Endothelial cell of umbilical vein (primary cell): ENCODE results near the gene MAP4K3. TPM values are rescaled to one million over a fixed set of nuclear protein-coding genes. Genes with fewer than 3 reads are reported as not detected.

Experiments used
- BruUV-seq: library from RNA; stranded (reverse); fragments of 400-500 nt; replicated peaks from 2 replicates; lab custom pipeline; 2021; lab: Mats Ljungman, UMichigan
- CTCF ChIA-PET: fragments of 300-600, 350-600 bp; sonication (Branson Sonifier 250); formaldehyde crosslinking; loops from one replicate; lab custom pipeline; 2021; ENCODE audit warnings: antibody characterized with exemption, inconsistent platforms; lab: Charles Lee
- POLR2A ChIA-PET: fragments of 300-600, 350-600 bp; sonication (Branson Sonifier 250); formaldehyde crosslinking; loops from one replicate; lab custom pipeline; 2021; ENCODE audit warnings: antibody characterized with exemption, inconsistent platforms; lab: Charles Lee
- DNase-seq: peaks from one replicate; pipeline ENCODE4 v3.0.0-alpha.2; 2011; ENCODE audit warnings: low read depth, low spot score
- FAIRE-seq: peaks from 2 replicates; lab custom pipeline; 2011; peaks lifted over from hg19 to GRCh38; lab: Jason Lieb, UNC
- H2AFZ ChIP-seq: 2 replicates; pipeline ENCODE4 v1.6.0; 2012; ENCODE audit warnings: low read depth, low read length, control low read depth, inconsistent platforms
- H3K27ac ChIP-seq: 2 replicates; pipeline ENCODE4 v1.5.1; 2011; ENCODE audit warnings: low read depth, mild to moderate bottlenecking, control low read depth, low read length, moderate library complexity; ENCODE audit not compliant: insufficient read depth
- H3K27me3 ChIP-seq, 2 experiments: 2 replicates each; pipeline versions ENCODE4 v1.6.0 to v1.6.1; 2011; ENCODE audit warnings: low read length in 2 of 2, mixed read lengths in 1 of 2; ENCODE audit not compliant: control insufficient read depth in 2 of 2, insufficient read depth in 2 of 2
- H3K36me3 ChIP-seq, 2 experiments: 2 replicates in 1 of 2; 3 replicates in 1 of 2; pipeline ENCODE4 v1.5.1; 2011; ENCODE audit warnings: low read length in 2 of 2, mild to moderate bottlenecking in 1 of 2, moderate library complexity in 1 of 2; ENCODE audit not compliant: control insufficient read depth in 2 of 2, insufficient read depth in 2 of 2; ENCODE audit errors: extremely low read depth in 1 of 2
- H3K4me1 ChIP-seq: 3 replicates; pipeline ENCODE4 v1.5.1; 2011; ENCODE audit warnings: mild to moderate bottlenecking, low read length; ENCODE audit not compliant: control insufficient read depth, insufficient read depth; ENCODE audit errors: extremely low read depth
- H3K4me2 ChIP-seq: 2 replicates; pipeline ENCODE4 v1.6.1; 2011; ENCODE audit warnings: low read length, control low read depth, mixed read lengths; ENCODE audit not compliant: insufficient read depth
- H3K4me3 ChIP-seq, 3 experiments: fragments of 200-600 bp in 1 of 3; sonication (generic), shearing (Covaris generic) in 1 of 3; replicated peaks in 1 of 3; 2 replicates each; pipeline ENCODE4 v1.5.1; 2011 to 2016; ENCODE audit warnings: control low read depth in 3 of 3, low read length in 3 of 3, mild to moderate bottlenecking in 2 of 3, inconsistent platforms in 1 of 3, low read depth in 1 of 3, moderate library complexity in 1 of 3; ENCODE audit not compliant: insufficient read depth in 1 of 3
- H3K79me2 ChIP-seq: 2 replicates; pipeline ENCODE4 v1.6.0; 2012; ENCODE audit warnings: low read length, inconsistent platforms; ENCODE audit not compliant: control insufficient read depth, insufficient read depth
- H3K9ac ChIP-seq: replicated peaks from 2 replicates; pipeline ENCODE3; 2011; ENCODE audit warnings: low read length, control low read depth; ENCODE audit not compliant: insufficient read depth; ENCODE audit errors: extremely low read depth
- H3K9me1 ChIP-seq: replicated peaks from 3 replicates; pipeline ENCODE4 v1.6.0; 2011; ENCODE audit warnings: mild to moderate bottlenecking, low read length; ENCODE audit not compliant: control insufficient read depth, insufficient read depth; ENCODE audit errors: extremely low read depth
- H3K9me3 ChIP-seq: replicated peaks from 2 replicates; pipeline ENCODE4 v1.5.1; 2012; ENCODE audit warnings: low read length, inconsistent platforms; ENCODE audit not compliant: control insufficient read depth, insufficient read depth
- H4K20me1 ChIP-seq: replicated peaks from 2 replicates; pipeline ENCODE3; 2011; ENCODE audit warnings: mild to moderate bottlenecking, low read length; ENCODE audit not compliant: control insufficient read depth, insufficient read depth; ENCODE audit errors: extremely low read depth
- EZH2 ChIP-seq: IDR thresholded peaks from 2 replicates; pipeline ENCODE4 v1.6.1; 2012; ENCODE audit warnings: borderline replicate concordance, low read depth, mild to moderate bottlenecking, moderate library complexity, low read length, inconsistent platforms; ENCODE audit not compliant: severe bottlenecking
- FOS ChIP-seq: IDR thresholded peaks from 2 replicates; pipeline ENCODE4 v1.6.1; 2011; ENCODE audit warnings: mild to moderate bottlenecking, low read length, moderate library complexity, borderline replicate concordance; ENCODE audit not compliant: insufficient read depth
- GATA2 ChIP-seq: IDR thresholded peaks from 2 replicates; pipeline ENCODE4 v1.7.0; 2011; ENCODE audit warnings: low read depth, mild to moderate bottlenecking, moderate library complexity, mixed read lengths, low read length; ENCODE audit not compliant: insufficient read length, insufficient read depth
- JUN ChIP-seq: IDR thresholded peaks from 2 replicates; pipeline ENCODE4 v1.6.1; 2011; ENCODE audit warnings: borderline replicate concordance, low read depth; ENCODE audit not compliant: insufficient read length, insufficient read depth
- MAX ChIP-seq: IDR thresholded peaks from 2 replicates; pipeline ENCODE4 v1.6.1; 2011; ENCODE audit not compliant: insufficient read depth, insufficient read length
- MYC ChIP-seq: IDR thresholded peaks from one replicate; pipeline ENCODE4 v1.6.1; 2011; ENCODE audit warnings: mild to moderate bottlenecking, low read depth, low read length
- POLR2A ChIP-seq: IDR thresholded peaks from 2 replicates; pipeline ENCODE4 v1.6.1; 2012; ENCODE audit warnings: low read depth, mild to moderate bottlenecking, control low read depth, low read length
- POLR2AphosphoS5 ChIP-seq: IDR thresholded peaks from 2 replicates; pipeline ENCODE4 v1.6.1; 2012; ENCODE audit warnings: low read depth, mild to moderate bottlenecking, control low read depth, low read length, moderate library complexity; ENCODE audit not compliant: insufficient read depth
- dilution Hi-C: fragments of 300-500 bp; cut with MboI; formaldehyde crosslinking; loops from one replicate; pipeline ENCODE4 v1.15.0; 2019; ENCODE audit warnings: low sequenced_read_pairs; ENCODE audit not compliant: extremely low pct_ligation_motif_present
- intact Hi-C: fragments of 100-400 bp; cut with micrococcal nuclease; formaldehyde crosslinking; loops from one replicate; pipeline ENCODE4 v1.10.0; 2022
- polyA plus RNA-seq, 4 experiments: library from polyadenylated mRNA; depleted of rRNA in 3 of 4; stranded (reverse) in 3 of 4; unstranded in 1 of 4; fragments of >200 nt; gene quantifications; 2 replicates each; pipeline versions ENCODE4 v1.2.1 to v1.2.3, GENCODE V29; 2011 to 2012; ENCODE audit warnings: missing spikeins in 1 of 4
- total RNA-seq: library from RNA; stranded (reverse); gene quantifications from 2 replicates; pipeline ENCODE4 v1.2.3, GENCODE V29; 2021
- TF ChIP-seq, protein P1 (sequence below), 2 donors: IDR thresholded peaks; 1 replicate in 1 of 2; 2 replicates in 1 of 2; pipeline ENCODE4 v1.5.1; 2011; ENCODE audit warnings: low read length in 2 of 2, mild to moderate bottlenecking in 2 of 2, moderate library complexity in 2 of 2, control low read depth in 1 of 2, inconsistent platforms in 1 of 2, low read depth in 1 of 2; ENCODE audit not compliant: insufficient read depth in 1 of 2; ENCODE audit errors: extremely low read depth in 1 of 2

Gene MAP4K3
- total and polyA plus RNA-seq, 2 donors (not counting 3 experiments of a cell fraction or from before 2014, with no cell fraction given), result 8.0 to 45.9 TPM

DNA sequence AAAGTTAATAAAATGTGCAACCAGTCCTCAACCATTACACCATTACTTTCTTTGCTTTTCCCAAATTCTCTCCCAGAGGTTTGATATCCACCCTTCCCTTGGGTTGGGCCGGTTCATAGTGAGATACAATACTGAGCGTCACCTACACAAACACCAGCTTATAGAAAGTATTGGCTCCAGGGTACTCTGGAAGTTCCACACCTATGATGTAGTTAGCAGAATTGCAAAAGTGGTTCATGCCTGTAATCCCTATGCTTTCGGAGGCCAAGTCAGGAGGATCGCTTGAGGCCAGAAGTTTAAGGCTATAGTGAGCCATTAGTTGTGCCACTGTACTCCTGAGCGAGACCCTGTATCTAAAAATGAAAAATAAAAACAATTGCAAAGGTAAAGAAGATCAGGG lies 15.3 kb upstream of the MAP4K3 start:
- FAIRE-seq (no peak), DNase-seq (no peak)
- no peaks in the 10 kb centered on the region for H3K36me3 ChIP-seq
- no peaks in the 10 kb centered on the region for H4K20me1 ChIP-seq
- H3K27me3 ChIP-seq, result no peaks in the 10 kb centered on the region
- H3K4me1 ChIP-seq, result no peaks in the 10 kb centered on the region
- no peak overlapping the region for H2AFZ ChIP-seq
- no TSS peak for BruUV-seq
- dilution Hi-C loops (no loop called here), intact Hi-C loops (no loop called here)
- H3K9me1 ChIP-seq, result no peaks in the 10 kb centered on the region
- H3K9me3 ChIP-seq, result no peaks in the 10 kb centered on the region
- no peak for TF ChIP-seq MYC
- TF ChIP-seq, protein P1, sequence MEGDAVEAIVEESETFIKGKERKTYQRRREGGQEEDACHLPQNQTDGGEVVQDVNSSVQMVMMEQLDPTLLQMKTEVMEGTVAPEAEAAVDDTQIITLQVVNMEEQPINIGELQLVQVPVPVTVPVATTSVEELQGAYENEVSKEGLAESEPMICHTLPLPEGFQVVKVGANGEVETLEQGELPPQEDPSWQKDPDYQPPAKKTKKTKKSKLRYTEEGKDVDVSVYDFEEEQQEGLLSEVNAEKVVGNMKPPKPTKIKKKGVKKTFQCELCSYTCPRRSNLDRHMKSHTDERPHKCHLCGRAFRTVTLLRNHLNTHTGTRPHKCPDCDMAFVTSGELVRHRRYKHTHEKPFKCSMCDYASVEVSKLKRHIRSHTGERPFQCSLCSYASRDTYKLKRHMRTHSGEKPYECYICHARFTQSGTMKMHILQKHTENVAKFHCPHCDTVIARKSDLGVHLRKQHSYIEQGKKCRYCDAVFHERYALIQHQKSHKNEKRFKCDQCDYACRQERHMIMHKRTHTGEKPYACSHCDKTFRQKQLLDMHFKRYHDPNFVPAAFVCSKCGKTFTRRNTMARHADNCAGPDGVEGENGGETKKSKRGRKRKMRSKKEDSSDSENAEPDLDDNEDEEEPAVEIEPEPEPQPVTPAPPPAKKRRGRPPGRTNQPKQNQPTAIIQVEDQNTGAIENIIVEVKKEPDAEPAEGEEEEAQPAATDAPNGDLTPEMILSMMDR (IDR thresholded peaks at IDR 0.05; ENCODE audit: extremely low read depth in 1 of 2, insufficient read depth in 1 of 2, low read depth in 1 of 2, low read length in 2 of 2), result no peak
- TF ChIP-seq JUN, result no peak
- TF ChIP-seq EZH2, result no peak
- TF ChIP-seq GATA2, result no peak
- no peak for TF ChIP-seq POLR2A
- no peak for TF ChIP-seq FOS
- no peak for TF ChIP-seq POLR2AphosphoS5
- TF ChIP-seq MAX, result no peak
- H3K4me2 ChIP-seq, result no peak overlapping the region
- H3K27ac ChIP-seq, result no peak overlapping the region
- CTCF ChIA-PET, result interaction anchor here (1.1 kb wide), 1 partner anchor 63 kb away, joined by 3 read pairs; no protein-coding TSS in a partner anchor
- H3K79me2 ChIP-seq, result no peaks in the 10 kb centered on the region
- H3K9ac ChIP-seq, result no peak overlapping the region
- POLR2A ChIA-PET, result no interaction called here
- H3K4me3 ChIP-seq, result no peak overlapping the region
